ENCODE data around the gene HASPIN. TPM values are rescaled to one million over a fixed set of nuclear protein-coding genes. Genes with fewer than 3 reads are reported as not detected.
A peak's percentile ranks its signal among the peaks of the same experiment; 100 is the strongest.

HASPIN gene
- total RNA-seq, 1 experiment from 2014 or later: 12.7 TPM

DNA sequence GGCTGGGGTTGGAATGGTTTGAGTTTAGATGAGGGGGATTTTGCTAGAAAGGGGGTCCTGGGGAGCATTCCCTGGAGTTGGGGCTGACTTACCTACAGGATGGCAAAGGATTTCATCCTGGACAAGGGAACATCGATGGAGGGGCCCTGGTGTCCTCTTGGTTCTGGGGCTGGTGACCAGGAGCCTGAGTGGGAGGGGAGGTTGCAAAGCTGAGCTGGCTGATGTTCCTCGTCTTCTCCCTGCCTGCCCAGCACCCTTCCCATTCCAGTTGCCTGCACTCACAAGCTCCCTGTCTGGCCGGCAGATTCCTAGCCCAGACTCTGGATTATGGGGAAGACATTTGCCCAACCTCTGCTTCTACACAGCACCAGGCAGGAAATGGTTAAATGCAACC is 40.1 kb downstream of the HASPIN start:
- DNase-seq (ENCODE audit: low read depth): peak; percentile 29

DNA sequence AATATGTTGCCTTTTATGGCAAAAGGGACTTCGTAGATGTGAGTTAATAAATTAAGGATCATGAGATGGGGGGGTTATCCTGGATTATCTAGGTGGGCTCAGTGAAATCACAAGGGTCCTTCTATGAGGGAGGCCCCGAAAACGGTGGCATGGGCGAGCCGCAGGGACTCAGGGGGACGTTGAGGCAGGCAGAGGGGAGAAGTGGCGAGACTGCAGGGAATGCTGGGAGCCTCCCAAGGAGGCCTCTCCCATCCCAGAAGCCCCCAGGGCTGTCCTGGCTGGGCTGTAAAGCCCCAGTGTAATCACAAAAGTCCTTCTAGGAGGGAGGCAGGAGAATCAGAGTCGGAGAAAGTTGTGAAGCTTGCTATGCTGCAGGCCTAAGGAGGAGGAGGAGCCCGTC is 42.3 kb downstream of the HASPIN start:
- DNase-seq (ENCODE audit: low read depth): no peak

DNA sequence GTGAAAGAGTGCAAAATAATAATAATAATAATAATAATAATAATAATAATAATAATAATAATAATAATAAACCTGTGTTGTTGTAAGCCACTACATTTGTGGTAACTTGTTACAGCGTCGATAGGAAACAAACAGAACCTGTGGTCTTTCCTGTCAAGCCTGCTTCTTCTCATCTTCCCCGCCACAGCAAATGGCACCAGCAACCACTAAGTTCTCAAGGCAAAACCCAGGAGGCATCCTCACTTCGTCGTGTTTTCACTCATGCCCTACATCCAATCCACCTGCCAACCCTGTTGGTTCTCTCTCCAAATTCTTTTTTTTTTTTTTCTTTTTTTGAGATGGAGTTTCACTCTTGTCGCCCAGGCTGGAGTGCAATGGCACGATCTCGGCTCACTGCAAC is 43.1 kb downstream of the HASPIN start:
- DNase-seq (ENCODE audit: low read depth): no peak

DNA sequence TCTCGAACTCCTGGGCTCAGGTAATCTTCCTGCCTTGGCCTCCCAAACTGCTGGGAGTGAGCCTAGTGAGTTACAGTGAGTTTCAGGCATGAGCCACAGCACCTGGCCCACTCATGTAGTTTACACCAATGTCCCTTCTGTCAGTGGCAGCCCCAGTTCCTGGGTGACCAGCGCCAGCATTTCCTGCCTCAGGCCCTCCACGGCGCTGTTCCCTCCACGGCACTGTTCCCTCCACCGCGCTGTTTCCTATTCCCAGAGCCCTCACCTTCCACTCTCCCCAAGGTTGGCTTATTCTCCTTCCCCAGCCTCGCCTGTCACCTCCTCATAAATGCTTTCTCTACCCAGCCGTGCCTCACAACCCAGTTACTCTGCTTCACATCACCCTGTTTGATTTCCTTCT is 44.6 kb downstream of the HASPIN start:
- no peak for DNase-seq (ENCODE audit: low read depth)

DNA sequence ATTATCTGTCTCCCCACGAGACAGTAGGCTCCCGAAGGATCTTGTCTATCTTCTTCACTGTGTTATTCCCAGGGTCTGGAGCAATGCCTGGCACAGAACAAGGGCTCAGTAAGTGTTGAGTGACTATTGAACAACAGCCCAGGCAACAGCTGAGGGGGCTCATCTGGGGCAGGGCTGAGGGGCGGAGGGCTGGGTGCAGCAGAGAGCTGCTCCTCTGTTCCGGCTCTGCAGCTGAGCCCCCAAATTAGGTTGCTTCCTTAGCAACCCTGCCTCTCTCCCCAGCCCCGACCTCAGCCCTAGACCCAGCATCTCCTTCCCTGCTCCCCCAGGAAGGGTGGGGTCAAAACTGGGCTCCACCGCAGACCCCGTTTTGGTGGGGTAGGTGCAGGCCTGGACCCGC is 45.1 kb downstream of the HASPIN start:
- DNase-seq (ENCODE audit: low read depth): no peak

DNA sequence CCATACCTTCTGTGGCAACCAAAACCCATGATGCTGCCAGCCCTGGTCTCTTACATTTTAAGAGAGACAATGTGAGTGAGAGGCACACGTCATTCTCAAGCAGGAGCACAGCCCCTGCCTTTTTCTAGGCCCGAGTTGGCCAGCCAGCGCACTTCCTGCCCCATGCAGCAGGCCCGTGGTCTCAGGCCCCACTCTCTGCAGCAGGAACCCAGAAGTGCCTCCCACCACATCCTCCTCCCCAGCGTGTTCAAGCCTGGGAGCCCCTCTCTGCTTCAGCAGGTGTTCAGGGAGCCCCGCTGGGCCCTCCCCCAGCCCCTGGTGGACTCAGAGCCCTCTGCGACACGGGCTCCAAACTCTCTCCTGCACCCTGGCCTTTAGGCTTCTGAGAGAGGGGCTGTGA is 46.8 kb downstream of the HASPIN start:
- no peak for DNase-seq (ENCODE audit: low read depth)

DNA sequence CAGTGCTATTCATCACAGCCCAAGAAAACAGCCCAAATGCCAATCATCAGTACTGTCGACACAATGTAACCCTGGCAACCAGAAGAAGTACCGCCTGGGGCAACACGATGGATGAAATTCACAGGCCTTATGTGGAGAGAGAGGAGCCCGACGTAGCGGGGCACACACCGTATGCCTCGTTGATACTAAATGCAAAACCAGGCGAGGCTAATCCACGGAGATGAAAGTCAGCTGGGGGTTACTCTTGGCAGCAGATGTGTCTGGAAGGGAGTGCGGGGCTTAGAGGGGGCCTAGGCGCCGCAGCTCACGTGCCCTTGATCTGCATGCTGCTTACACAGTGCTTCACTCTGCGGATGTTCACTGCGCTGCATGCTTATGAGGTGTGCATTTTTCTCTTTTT is 47.4 kb downstream of the HASPIN start:
- no peak for DNase-seq (ENCODE audit: low read depth)

DNA sequence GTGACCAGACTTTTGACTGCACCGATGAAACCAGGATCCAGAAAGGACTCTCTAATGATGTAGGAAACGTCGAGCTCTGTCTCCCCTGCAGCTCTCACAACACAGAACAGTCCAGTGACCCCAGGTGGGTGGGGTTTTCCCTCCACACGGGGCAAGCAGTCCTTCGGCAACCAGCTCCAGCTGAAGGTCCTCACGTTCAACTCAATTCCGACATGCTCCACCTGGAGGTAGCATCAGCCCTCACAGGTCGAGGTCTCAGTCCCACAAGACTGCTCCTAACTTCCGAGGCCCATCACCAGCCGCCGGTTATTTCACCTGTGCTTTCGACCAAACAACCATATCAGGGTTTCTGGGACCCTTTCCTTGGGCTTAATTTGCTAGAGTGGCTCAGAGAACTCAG is 49.1 kb downstream of the HASPIN start:
- DNase-seq (ENCODE audit: low read depth): no peak

DNA sequence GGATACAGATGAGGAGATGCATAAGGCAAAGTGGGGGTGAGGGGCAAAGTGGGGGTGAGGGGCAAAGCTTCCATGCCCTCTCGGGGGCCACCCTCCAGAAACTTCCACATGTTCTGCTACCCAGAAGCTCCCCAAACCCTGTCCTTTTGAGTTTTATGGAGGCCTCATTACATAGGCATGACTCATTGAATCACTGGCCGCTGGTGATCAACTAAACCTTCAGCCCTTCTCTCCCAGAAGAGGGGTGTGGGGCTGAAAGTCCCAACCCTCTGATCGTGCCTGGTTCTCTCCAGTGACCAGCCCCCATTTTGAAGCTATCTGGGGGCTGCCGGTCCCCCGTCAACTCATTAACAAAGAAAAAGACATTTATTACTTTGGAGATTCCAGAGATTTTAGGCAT is 49.8 kb downstream of the HASPIN start:
- DNase-seq (ENCODE audit: low read depth): peak; percentile 65

DNA sequence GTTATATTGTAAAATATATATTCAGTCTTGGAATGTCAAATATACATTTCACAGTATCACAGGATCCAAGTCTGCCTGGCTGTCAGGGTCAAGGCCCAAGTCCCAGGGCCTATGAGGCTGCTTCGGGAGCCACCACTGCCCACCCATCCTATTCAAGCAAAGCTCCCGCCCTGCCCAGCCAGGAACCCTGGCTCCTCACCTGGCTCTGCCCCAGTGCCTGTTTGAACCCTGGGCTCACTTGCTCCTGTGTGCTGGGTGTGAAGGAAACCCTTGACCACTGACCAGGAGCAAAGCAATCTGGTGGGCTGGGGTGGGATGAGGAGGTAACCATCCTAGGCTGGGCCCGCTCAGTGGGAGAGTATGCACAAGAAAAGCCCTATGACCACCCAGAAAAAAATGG is 50.3 kb downstream of the HASPIN start:
- no peak for DNase-seq (ENCODE audit: low read depth)

Other genes starting within 250 kb of the HASPIN start
- not detected in 2 replicates for gene ASPA, start 247.9 kb upstream of the HASPIN start, total RNA-seq (2014; rRNA removed; shearing (Covaris generic))
- gene TRPV3, start 166.1 kb upstream of the HASPIN start, total RNA-seq (2014; rRNA removed; shearing (Covaris generic)): 0.42 and 0.97 TPM in 2 replicates
- gene TRPV1, start 114.5 kb upstream of the HASPIN start, total RNA-seq (2014; rRNA removed; shearing (Covaris generic)): 1.1 and 3.0 TPM in 2 replicates
- gene SHPK, start 87.7 kb upstream of the HASPIN start, total RNA-seq (2014; rRNA removed; shearing (Covaris generic)): 18.1 and 19.5 TPM in 2 replicates
- 17.3 and 19.1 TPM in 2 replicates for gene CTNS, start 87.1 kb upstream of the HASPIN start, total RNA-seq (2014; rRNA removed; shearing (Covaris generic))
- gene TAX1BP3, start 55.3 kb upstream of the HASPIN start, total RNA-seq (2014; rRNA removed; shearing (Covaris generic)): 172 and 205 TPM in 2 replicates
- gene EMC6, start 55.1 kb upstream of the HASPIN start, total RNA-seq (2014; rRNA removed; shearing (Covaris generic)): 16.3 and 23.1 TPM in 2 replicates
- gene P2RX5, start 27.7 kb upstream of the HASPIN start, total RNA-seq (2014; rRNA removed; shearing (Covaris generic)): 11.5 and 14.5 TPM in 2 replicates
- gene ITGAE, start 77.3 kb downstream of the HASPIN start, total RNA-seq (2014; rRNA removed; shearing (Covaris generic)): 47.0 and 56.9 TPM in 2 replicates
- gene NCBP3, start 122.3 kb downstream of the HASPIN start, total RNA-seq (2014; rRNA removed; shearing (Covaris generic)): 18.8 and 30.4 TPM in 2 replicates
- gene CAMKK1, start 169.2 kb downstream of the HASPIN start, total RNA-seq (2014; rRNA removed; shearing (Covaris generic)): 9.6 and 14.4 TPM in 2 replicates
- gene P2RX1, start 192.6 kb downstream of the HASPIN start, total RNA-seq (2014; rRNA removed; shearing (Covaris generic)): not detected in 2 replicates
- gene ATP2A3, start 240.5 kb downstream of the HASPIN start, total RNA-seq (2014; rRNA removed; shearing (Covaris generic)): 0.57 and 0.80 TPM in 2 replicates